Activated CD8-positive, alpha-beta memory T cell treated with anti-CD3 and anti-CD28 coated beads for 48 hours (primary cell): ENCODE data around the gene CYB5R4.

Experiments used
- DNase-seq, 3 experiments: peaks; one replicate each; pipeline ENCODE4 v3.0.0-alpha.2; 2020; ENCODE audit warnings: low read depth in 2 of 3, low spot score in 2 of 3

The CYB5R4 gene

DNA sequence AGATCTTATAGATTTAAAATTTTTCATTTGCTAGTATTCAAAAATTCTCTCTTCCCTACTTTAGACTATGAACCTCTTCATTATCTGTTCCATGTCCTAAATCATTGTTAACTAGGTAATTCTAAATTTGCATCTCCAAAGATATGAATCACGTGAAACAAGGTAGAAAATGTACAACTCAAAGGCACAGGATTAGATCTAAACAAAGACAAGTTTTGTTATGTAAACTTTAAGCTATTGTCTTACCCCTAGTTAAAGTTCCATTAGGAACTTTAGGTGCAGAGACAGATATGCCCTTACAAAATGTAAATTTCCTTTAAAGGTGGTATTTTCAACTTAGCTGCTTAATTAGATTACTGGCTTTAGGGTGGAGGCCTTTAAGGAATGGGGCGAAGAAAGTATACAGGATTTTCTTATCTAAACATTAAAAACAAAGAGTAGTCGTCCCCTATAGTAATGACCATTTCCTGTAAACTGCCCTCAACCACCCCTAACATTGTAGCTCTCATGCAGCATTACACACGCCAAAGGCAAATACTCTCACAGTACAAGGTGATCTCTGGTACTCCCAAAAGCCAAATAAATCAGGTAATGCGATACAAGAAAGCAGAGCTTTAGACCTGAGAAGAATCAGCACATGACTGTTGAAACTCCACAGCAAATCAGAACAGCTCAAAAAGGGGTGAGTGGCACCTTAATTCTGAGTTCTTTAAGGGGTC is 116.7 kb downstream of the CYB5R4 start:
- DNase-seq = no peak

DNA sequence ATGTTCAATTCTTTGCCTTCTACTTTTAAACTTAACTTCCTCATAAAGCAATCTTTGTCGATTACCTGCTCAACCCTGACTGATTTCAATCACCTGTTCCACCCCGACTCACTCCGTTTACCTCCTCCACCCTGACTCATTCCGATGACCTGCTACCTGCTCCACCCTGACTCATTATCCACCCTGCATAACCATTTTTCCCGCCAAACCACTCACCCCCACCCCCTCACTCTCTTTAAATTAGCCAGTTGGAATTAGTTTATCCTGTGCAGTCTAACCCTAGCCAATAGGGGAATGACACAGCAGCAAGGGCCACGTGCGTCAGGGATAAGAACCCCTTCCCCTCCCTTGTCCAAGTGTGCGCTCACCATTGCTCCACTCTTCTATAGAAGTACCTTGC is 117.4 kb downstream of the CYB5R4 start:
- DNase-seq = no peak

DNA sequence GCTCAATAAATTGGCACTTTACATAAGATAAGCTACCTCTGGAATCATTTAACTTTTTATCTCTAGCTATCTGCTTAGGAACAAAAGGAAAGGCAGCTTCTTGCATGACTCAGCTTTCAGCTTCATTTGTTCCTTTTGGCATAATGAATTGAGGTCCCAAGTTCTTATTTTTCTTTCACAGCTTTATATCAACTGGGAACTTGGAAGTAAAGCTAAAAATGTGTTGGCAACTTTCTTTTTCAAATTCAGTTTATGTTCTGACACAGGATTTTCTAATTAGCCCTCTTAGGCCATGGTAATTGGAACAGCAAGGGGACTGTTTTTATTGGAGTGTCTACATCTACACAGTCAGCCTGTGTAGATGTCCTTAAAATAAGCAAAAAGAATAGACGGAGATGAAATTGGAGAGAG is 118.8 kb downstream of the CYB5R4 start:
- no peak for DNase-seq

DNA sequence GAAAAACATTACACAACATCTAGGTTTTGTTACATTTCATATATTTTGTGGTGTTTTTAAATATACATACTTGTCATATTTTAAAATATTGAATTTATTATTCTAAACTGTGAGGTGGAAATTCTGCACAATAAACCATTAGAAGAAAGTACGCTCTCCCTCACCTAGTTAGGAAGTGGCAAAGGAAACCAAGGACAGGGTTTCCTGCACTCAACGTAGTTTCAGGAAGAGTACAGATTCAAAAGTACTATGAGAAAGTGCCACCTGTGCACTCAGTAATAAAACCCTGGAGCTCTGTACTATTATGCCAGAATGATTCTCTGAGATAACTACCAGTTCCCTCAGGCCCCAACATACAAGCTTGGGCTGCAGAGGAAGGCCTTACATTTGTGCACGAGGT is 119.5 kb downstream of the CYB5R4 start:
- DNase-seq = no peak

DNA sequence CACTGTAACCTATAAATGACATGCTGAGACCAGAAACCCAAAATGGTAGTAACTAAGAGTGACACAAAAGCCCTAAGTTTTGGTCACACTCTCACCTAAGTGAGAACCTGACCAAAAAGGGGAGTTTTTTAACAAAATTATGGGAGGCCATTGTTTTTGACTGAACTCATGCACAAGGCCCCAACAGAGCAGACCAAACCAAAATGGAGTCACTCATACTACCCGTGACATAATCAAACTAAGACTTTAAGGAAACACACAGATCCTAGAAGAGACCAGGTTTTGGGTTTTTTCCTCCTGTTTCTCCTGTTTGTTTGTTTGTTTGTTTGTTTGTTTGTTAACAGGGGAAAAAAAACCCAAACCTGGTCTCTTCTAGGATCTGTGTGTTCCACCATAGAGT is 124.9 kb downstream of the CYB5R4 start:
- no peak for DNase-seq

DNA sequence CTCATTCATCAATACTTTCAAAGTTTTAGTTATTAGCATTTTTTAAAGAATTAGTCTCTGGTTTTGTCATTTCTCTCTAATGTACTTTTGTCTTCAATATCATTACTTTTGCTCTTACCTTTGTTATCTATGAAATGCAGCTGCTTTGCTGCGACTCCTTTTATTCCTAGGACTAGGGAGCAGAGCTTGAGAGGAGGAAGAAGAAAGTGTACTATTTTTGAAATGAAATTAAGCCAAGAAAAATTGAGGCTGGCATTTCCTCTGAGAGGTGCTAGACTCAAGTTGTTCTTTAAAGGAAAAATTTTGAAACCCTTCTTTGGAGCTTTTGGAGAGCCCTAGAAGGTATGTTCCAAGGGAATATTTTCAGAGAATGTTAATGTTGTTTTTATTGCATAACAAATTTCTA is 125.8 kb downstream of the CYB5R4 start:
- DNase-seq = no peak

DNA sequence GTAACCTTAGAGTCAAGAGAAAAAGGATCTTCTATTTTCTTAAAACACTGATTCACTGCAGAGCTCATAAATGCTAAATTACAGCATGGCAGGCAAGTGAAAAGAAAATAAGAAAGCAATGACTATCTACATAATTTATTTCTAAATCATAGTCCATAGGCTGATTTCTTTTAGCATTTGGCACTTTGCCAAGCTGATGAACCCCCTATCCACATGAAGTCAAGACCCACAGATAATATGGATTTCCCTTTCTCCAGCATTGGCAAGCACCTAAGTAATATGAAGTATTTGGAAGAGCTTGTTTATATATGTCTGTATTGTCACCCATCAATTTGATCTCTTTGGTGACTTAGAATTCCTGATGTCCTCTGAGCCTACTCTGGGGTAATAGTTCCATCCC is 126.2 kb downstream of the CYB5R4 start:
- DNase-seq = no peak

DNA sequence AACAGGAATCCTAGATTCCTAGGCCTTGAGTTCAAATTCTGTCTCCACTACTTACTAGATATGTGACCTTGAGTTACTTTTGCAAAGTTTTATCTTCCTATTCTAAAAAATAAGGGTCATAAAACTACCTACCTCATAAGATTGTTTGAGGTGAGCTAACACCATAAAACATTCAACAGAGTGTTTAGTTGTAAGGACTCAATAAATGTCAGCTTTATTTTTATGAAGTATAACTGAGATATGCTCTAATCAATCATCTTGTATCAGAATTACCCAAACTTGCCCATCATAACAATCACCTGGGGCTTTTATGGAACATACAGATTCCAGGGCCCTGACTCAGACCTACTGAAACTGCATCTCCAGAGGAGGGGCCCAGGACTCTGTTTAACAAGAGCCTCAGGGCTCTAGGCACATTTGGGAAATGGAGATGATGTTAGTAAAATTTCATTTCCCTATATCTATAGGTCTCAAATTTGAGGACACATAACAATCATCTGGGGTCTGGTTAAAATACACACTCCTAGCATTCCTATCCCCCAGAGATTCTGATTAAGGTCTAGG is 138.6 kb downstream of the CYB5R4 start:
- DNase-seq = no peak

DNA sequence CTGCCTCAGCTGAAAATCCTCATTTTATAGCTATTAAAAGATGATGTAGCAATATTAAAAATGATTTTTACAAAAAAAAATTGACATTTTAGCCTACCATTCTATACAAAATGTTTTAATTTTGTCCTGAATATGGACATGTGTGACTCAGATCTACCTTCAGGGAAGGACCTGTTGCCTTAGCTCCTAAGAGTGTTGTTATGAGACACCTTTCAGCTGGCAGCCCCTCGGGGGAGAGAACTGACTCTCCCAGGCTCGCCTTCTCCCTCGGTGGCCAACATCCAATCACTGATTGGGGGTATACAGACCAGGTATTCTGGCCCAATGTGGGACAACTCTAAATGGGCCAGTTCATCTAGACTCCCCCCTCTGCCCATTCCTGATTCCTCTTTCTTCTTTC is 141.6 kb downstream of the CYB5R4 start:
- DNase-seq = no peak

DNA sequence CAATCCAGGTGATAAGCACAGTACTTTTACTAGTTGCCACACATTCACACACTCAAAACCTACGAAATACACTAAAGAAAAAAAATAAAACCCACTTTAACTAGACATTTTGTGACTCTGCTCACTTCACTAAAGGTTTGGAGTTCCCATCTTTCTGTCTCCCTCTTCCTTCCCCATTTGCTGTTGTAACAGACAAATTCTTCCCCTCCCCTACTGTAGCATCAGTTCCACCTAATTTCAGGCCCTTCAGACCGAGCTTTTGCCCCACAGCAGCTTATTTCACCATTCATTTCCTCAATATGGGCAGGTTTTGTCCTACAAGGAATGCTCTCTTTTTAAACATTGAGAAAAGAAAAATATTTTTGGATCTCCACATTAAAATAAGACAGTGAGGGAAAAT is 142.7 kb downstream of the CYB5R4 start:
- DNase-seq = no peak

DNA sequence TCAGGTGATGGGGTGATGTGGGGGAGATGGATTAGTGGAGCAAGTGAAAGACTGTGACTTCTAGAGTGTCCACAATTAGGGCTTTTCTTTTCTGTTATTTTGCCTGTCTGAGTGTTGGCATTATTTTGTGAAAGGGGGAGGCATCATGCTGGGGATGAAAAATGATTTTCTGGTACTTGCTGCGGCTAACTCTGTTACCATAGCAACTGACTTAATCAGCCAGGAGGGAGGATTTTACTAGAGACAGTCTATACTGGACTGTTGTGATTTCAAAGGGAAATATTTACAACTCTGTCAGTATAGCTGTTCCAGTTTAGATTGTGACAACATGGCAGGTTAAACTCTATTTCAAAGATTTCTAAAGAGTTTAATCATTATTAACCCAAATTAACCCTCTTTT is 143.6 kb downstream of the CYB5R4 start:
- DNase-seq = no peak

DNA sequence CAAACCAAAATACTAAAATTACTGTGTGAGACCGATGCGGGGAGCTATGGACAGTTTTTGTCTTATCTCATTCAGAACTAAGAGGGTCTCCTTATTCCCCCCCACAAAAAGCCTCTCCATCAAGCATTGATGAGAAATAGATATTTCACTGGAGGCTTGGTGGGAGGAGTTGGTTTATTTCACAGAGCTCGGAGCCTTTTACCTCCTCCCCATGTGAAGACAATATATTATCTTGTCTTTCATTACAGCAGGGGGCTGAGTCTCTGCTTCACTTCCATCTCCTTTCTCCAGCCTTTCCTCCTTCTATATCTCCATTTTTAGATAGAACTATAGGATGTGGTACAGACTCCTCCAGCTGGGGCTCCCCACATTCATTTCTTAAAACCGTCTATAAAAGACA is 144.2 kb downstream of the CYB5R4 start:
- no peak for DNase-seq

DNA sequence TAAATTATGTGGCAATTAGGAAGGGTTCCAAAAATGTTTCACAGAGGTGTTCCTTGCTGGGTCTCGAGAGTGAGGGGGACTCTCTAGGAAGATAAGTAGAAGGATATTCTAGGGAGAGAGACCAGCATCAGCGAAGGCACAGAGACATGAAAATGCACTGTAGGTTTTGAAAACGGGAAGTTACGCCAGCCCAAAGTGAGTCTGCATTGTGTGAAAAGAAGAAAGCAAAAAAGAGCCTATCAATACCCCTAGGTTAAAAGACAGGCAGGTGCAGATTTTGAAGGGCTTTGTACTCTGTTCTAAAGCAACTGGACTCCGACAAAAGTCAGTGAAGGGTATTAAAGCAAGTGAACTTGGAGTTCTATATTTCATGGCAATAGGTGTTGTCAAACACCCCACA is 148.4 kb downstream of the CYB5R4 start:
- no peak for DNase-seq

DNA sequence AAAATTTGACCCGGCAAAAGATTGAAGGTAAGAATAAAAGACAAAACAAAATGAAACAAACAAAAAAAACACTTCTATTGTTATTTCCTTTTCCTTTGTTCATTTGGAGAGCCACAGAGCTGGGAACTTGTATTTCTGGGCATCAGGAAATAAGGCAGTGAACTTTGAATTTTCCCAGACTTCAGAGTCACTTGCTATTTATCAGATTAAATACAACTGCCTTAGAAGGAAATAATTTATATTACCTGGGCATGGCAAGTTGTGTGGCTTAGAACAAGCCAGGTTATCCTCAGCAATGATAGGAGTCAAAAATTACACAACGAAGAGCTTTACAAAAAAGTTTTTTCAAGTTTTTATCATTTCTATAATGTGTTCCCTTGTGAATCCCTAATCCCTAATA is 153.9 kb downstream of the CYB5R4 start:
- no peak for DNase-seq

DNA sequence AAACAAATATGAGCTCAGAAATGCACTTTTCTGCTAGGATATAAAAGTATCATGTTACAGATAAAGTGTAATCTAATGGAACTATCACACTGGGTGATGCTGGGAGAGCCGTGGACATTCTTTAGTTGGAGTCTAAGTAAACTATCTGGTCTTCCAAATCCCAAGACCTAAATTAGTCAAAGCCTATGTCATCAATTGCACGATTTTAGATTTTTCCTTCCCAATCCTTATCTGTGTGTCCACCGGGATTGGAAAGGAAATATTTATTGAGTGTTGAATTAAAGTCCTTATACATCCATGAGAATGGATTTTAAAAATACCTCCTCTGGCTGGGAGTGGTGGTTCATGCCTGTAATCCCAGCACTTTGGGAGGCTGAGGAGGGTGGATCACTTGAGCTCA is 154.4 kb downstream of the CYB5R4 start:
- DNase-seq = no peak

DNA sequence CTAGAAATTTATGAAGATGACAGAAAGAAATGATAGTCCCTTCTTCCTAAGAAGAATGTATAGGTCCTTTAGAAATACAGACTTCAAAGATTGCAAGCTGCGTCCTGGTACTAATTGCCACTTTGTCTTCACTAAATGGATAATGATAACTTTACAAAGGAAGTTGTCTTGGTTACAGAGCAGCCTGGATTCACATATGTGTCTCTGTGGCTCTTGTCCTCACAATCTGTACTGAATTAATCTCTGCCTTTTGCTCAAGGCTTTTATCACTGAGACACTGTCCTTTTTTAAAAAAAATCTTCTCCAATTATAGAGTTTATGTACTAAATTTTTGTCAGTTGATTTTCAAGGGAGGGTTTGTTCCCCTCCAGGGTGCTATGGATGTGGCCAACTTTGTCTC is 156.5 kb downstream of the CYB5R4 start:
- DNase-seq = no peak
